ENCODE data around the gene CFDP1. TPM values are rescaled to one million over a fixed set of nuclear protein-coding genes. Genes with fewer than 3 reads are reported as not detected.

Gene CFDP1
- total RNA-seq (2022) (64.1 and 70.9 TPM in 2 replicates), Bru-seq, nascent RNA (percentile 87 among the genes with signal in this experiment), BruChase-seq, experiment 1, labeled RNA remaining after a 6-hour chase (percentile 87 among the genes with signal in this experiment), BruChase-seq, experiment 2, labeled RNA remaining after a 2-hour chase (percentile 87 among the genes with signal in this experiment)
- long read RNA-seq, transcript CFDP1-209 (3 exons, 663 nt), result minor isoform, 21 of 77 reads
- long read RNA-seq, transcript CFDP1-201 (7 exons, 1,275 nt), result major isoform, 37 of 77 reads
- long read RNA-seq, partial matches to known transcripts, result 5 of 77 reads
- long read RNA-seq, other reads (novel, unspliced or antisense), result 13 of 77 reads

DNA sequence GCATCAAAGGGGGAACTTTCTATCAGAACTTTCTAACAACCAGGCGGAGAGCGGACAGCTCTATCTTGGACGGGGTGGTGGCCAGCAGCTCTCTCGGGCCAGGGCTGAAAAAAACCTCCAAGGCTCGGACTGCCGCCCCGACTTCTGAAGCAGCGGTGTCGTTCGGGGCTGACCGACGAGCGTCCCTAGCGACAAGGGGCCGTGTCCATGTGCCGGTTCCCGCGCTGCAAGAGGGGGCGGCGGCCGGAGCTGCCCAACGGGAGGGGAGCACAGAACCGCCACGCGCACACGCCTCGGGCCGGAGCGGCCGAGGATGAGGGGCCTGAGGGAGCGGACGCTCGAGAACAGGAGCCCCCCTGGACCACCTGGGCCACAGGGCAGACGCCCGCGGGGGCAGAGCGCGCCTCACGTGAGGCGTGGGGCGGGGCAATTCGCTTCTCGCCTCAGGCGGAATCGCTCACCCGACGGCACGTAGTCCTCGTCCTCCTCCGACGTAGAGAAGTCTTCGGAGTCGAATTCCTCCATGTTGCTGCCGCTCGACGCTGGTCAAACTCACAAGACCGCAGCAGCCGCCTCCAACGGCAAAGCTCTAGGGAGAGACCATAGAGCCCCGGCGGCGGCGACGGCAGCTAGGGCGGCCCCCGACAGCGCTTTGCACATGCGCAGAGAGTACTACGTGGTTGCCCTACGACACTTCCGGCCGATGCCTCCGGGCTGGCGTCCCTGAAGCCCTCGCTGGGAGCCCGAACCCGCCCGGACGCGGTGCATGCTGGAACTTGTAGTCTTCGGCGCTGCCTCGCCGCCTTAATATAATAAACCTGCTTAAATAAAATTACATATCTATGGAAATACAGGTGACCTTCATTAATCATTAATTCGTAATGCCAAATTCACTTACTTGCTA is at the start of gene CFDP1:
Gene CFDP1 (minus strand): TSS at position 676 of the 904 bp plus-strand sequence. CDS start 151 bp downstream, at position 525.
- Mint-ChIP-seq H3K4me1 (ENCODE audit: low read depth, unreplicated experiment) (peaks cover 24% of the 10 kb centered on the region), H3K36me3 (ENCODE audit: insufficient read depth, unreplicated experiment) (peaks cover 44% of the 10 kb centered on the region), H3K4me3 (ENCODE audit: low read depth, unreplicated experiment) (peak within 1 kb of the TSS; percentile 85), H3K27ac (ENCODE audit: unreplicated experiment) (peak within 1 kb of the TSS; percentile 91), H3K9me3 (ENCODE audit: low read depth, unreplicated experiment) (no peaks in the 10 kb centered on the region), H3K27me3 (ENCODE audit: unreplicated experiment) (no peaks in the 10 kb centered on the region)
- DNase-seq, result peak; percentile 97
- TSS peak; percentile 35 for BruUV-seq (replicated peaks)
- TF ChIP-seq, protein P1, sequence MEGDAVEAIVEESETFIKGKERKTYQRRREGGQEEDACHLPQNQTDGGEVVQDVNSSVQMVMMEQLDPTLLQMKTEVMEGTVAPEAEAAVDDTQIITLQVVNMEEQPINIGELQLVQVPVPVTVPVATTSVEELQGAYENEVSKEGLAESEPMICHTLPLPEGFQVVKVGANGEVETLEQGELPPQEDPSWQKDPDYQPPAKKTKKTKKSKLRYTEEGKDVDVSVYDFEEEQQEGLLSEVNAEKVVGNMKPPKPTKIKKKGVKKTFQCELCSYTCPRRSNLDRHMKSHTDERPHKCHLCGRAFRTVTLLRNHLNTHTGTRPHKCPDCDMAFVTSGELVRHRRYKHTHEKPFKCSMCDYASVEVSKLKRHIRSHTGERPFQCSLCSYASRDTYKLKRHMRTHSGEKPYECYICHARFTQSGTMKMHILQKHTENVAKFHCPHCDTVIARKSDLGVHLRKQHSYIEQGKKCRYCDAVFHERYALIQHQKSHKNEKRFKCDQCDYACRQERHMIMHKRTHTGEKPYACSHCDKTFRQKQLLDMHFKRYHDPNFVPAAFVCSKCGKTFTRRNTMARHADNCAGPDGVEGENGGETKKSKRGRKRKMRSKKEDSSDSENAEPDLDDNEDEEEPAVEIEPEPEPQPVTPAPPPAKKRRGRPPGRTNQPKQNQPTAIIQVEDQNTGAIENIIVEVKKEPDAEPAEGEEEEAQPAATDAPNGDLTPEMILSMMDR (IDR thresholded peaks at IDR 0.05; ENCODE audit: unreplicated experiment), result no peak
- CTCF ChIA-PET, result interaction anchor here (0.6 to 2.3 kb wide), 10 partner anchors 12 to 314 kb away, joined by 3 to 28 read pairs (median 4); no protein-coding TSS in a partner anchor
- intact Hi-C loops (cut with micrococcal nuclease; ENCODE audit: unreplicated experiment), result loop anchor here (10.0 kb wide), 1 partner anchor 1752 kb away; no protein-coding TSS in a partner anchor

DNA sequence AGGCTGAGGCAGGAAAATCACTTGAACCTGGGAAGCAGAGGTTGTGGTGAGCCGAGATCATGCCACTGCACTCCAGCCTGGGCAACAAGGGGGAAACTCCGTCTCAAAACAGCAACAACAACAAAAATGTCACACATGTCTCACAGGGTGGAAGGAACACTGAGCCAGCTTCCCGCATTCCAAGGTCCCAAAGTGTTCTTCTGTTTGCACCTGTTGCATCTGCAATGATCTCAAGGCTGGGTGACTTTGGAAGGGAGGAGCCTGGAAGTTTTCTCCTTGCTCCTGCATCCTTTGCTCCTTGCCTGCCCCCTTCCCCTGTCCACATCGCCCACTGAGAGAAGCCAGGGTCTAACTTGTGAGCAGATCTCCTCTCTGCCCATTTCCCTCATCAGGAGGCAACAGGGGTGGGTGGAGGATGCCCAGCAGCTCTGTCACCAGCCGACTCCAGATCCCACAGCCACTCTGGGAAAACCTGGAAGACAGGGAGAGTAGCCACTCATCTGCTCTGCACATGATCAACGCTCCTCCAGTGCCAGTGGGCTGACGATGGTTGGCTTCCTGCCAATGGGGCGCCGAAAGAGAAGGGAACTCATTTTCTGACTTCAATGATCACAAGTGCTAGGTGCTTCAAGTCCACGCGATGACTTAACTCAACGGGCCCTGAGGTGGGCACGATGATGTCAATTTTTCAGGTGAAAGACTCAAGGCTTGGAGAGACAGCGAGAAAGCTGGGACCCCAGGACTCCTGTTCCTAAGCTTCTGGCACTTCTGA is 49.3 kb upstream of the CFDP1 start:
- H3K4me3 Mint-ChIP-seq (ENCODE audit: low read depth, unreplicated experiment), result no peak overlapping the region
- H3K4me1 Mint-ChIP-seq (ENCODE audit: low read depth, unreplicated experiment), result peaks cover 51% of the 10 kb centered on the region
- H3K27me3 Mint-ChIP-seq (ENCODE audit: unreplicated experiment), result peaks cover 10% of the 10 kb centered on the region
- TF ChIP-seq, protein P1 (IDR thresholded peaks at IDR 0.05; ENCODE audit: unreplicated experiment), result no peak
- intact Hi-C loops (cut with micrococcal nuclease; ENCODE audit: unreplicated experiment), result no loop called here
- no peaks in the 10 kb centered on the region for H3K9me3 Mint-ChIP-seq (ENCODE audit: low read depth, unreplicated experiment)
- CTCF ChIA-PET, result interaction anchor here (0.8 to 2.2 kb wide), 6 partner anchors 12 to 140 kb away, joined by 3 to 14 read pairs (median 4); partner anchors contain the start of genes ADAT1 and CHST6
- DNase-seq, result peak; percentile 26
- BruUV-seq (replicated peaks), result no TSS peak
- peaks cover 7% of the 10 kb centered on the region for H3K36me3 Mint-ChIP-seq (ENCODE audit: insufficient read depth, unreplicated experiment)
- peak overlapping the region; percentile 82 for H3K27ac Mint-ChIP-seq (ENCODE audit: unreplicated experiment)

DNA sequence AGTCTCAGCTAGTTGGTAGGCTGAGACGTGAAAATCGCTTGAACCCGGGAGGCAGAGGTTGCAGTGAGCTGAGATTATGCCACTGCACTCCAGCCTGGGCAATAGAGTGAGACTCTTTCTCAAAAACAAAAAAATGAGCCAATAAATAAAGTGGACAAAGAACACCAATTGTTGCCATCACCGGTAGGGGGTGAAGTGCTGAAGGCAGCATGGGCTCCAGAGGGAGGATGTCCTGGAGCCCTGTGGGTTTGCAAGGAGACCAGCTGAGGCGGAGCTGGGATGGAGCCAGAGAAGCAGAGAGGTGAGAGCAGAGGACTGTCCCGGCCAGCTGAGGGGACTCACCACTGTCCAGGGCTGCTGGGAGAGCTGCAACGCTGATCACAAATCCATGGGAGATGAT is 48.2 kb upstream of the CFDP1 start:
- CTCF ChIA-PET, result no interaction called here
- DNase-seq, result no peak
- Mint-ChIP-seq H3K36me3 (ENCODE audit: insufficient read depth, unreplicated experiment) (peaks cover 7% of the 10 kb centered on the region), H3K27me3 (ENCODE audit: unreplicated experiment) (peaks cover 15% of the 10 kb centered on the region), H3K4me3 (ENCODE audit: low read depth, unreplicated experiment) (no peak overlapping the region), H3K4me1 (ENCODE audit: low read depth, unreplicated experiment) (peaks cover 49% of the 10 kb centered on the region), H3K27ac (ENCODE audit: unreplicated experiment) (no peak overlapping the region), H3K9me3 (ENCODE audit: low read depth, unreplicated experiment) (no peaks in the 10 kb centered on the region)
- no TSS peak for BruUV-seq (replicated peaks)
- TF ChIP-seq, protein P1 (IDR thresholded peaks at IDR 0.05; ENCODE audit: unreplicated experiment), result no peak
- intact Hi-C loops (cut with micrococcal nuclease; ENCODE audit: unreplicated experiment), result no loop called here

Measured in Calu3 (cell line).